HepG2 (cell line): ENCODE measurements around the gene SNUPN. TPM values are rescaled to one million over a fixed set of nuclear protein-coding genes. Genes with fewer than 3 reads are reported as not detected.

ENCODE experiments used
- AHDC1 ChIP-seq: sonication (generic); formaldehyde crosslinking; IDR thresholded peaks from 2 replicates; pipeline ENCODE4 v1.5.1; 2020; ENCODE audit warnings: mild to moderate bottlenecking, missing genetic modification reagents, borderline replicate concordance
- ATF6 ChIP-seq: sonication (generic); formaldehyde crosslinking; conservative IDR thresholded peaks from 2 replicates; pipeline ENCODE4 v1.4.0; 2020; ENCODE audit warnings: missing genetic modification reagents
- CCDC6 ChIP-seq: sonication (generic); formaldehyde crosslinking; IDR thresholded peaks from 2 replicates; pipeline ENCODE4 v1.8.1; 2022; ENCODE audit warnings: mild to moderate bottlenecking, missing genetic modification reagents, moderate library complexity
- CERS6 ChIP-seq: sonication (generic); formaldehyde crosslinking; IDR thresholded peaks from 2 replicates; pipeline ENCODE4 v1.5.0; 2020; ENCODE audit warnings: missing genetic modification reagents
- FOXK2 ChIP-seq: fragments of 450-650 bp; IDR thresholded peaks from 2 replicates; pipeline ENCODE4 v1.6.1; 2016
- GPBP1L1 ChIP-seq: sonication (generic); formaldehyde crosslinking; IDR thresholded peaks from 2 replicates; pipeline ENCODE4 v1.5.0; 2020; ENCODE audit warnings: mild to moderate bottlenecking, missing genetic modification reagents
- ISX ChIP-seq: sonication (generic); formaldehyde crosslinking; conservative IDR thresholded peaks from 2 replicates; pipeline ENCODE4 v1.5.0; 2020; ENCODE audit warnings: missing genetic modification reagents
- LCORL ChIP-seq, 2 experiments: fragments of 450-650 bp in 1 of 2; sonication (generic) in 1 of 2; formaldehyde crosslinking in 1 of 2; IDR thresholded peaks; 2 replicates each; pipeline versions ENCODE4 v1.5.0 to v1.6.1; 2017 to 2020; ENCODE audit warnings: antibody characterized with exemption in 1 of 2, missing genetic modification reagents in 1 of 2
- REL ChIP-seq: sonication (generic); formaldehyde crosslinking; conservative IDR thresholded peaks from 2 replicates; pipeline ENCODE4 v1.8.0; 2022; ENCODE audit warnings: mild to moderate bottlenecking, missing genetic modification reagents, moderate library complexity
- SOX6 ChIP-seq, 2 experiments: fragments of 450-650 bp in 1 of 2; sonication (generic) in 1 of 2; formaldehyde crosslinking in 1 of 2; IDR thresholded peaks; 2 replicates each; pipeline versions ENCODE4 v1.4.0 to v1.6.1; 2017 to 2020; ENCODE audit warnings: antibody characterized with exemption in 1 of 2, mild to moderate bottlenecking in 1 of 2, missing genetic modification reagents in 1 of 2
- ZNF367 ChIP-seq: sonication (generic); formaldehyde crosslinking; IDR thresholded peaks from 2 replicates; pipeline ENCODE4 v1.4.0; 2020; ENCODE audit warnings: missing genetic modification reagents, borderline replicate concordance
- ZNF484 ChIP-seq: sonication (generic); formaldehyde crosslinking; IDR thresholded peaks from 2 replicates; pipeline ENCODE4 v1.5.1; 2020; ENCODE audit warnings: mild to moderate bottlenecking, low read depth, missing genetic modification reagents, borderline replicate concordance
- polyA plus RNA-seq, 8 experiments: library from polyadenylated mRNA; depleted of rRNA in 3 of 8; stranded (reverse) in 7 of 8; unstranded in 1 of 8; fragments of >200 nt; fragmentation: Illumina TruSeq in 4 of 8; extraction: Trizol in 4 of 8; gene quantifications; 2 replicates each; pipeline versions ENCODE4 v1.2.1 to v1.2.3, GENCODE V29; 2011 to 2016; ENCODE audit warnings: low read depth in 4 of 8, missing spikeins in 1 of 8, mixed read lengths in 1 of 8; ENCODE audit not compliant: insufficient read depth in 1 of 8
- total RNA-seq, 5 experiments: library from RNA; depleted of rRNA; stranded (reverse); fragments of >200 nt; fragmentation: Illumina TruSeq; extraction: Trizol; gene quantifications; 2 replicates each; pipeline ENCODE4 v1.2.3, GENCODE V29; 2016; ENCODE audit warnings: low read depth in 1 of 5
- TF ChIP-seq, protein P1 (sequence below): sonication (generic); formaldehyde crosslinking; IDR thresholded peaks from 2 replicates; pipeline ENCODE4 v1.8.0; 2022; ENCODE audit warnings: missing genetic modification reagents, mild to moderate bottlenecking, moderate library complexity, borderline replicate concordance
- TF ChIP-seq, protein P2 (sequence below): IDR thresholded peaks from 2 replicates; pipeline ENCODE4 v1.6.1; 2016; ENCODE audit warnings: low read depth, borderline replicate concordance

Gene SNUPN
- total and polyA plus RNA-seq, 2 of the 13 experiments (the other 11 are each of a cell fraction or from before 2014, with no cell fraction given): 9.0 to 16.4 TPM

DNA sequence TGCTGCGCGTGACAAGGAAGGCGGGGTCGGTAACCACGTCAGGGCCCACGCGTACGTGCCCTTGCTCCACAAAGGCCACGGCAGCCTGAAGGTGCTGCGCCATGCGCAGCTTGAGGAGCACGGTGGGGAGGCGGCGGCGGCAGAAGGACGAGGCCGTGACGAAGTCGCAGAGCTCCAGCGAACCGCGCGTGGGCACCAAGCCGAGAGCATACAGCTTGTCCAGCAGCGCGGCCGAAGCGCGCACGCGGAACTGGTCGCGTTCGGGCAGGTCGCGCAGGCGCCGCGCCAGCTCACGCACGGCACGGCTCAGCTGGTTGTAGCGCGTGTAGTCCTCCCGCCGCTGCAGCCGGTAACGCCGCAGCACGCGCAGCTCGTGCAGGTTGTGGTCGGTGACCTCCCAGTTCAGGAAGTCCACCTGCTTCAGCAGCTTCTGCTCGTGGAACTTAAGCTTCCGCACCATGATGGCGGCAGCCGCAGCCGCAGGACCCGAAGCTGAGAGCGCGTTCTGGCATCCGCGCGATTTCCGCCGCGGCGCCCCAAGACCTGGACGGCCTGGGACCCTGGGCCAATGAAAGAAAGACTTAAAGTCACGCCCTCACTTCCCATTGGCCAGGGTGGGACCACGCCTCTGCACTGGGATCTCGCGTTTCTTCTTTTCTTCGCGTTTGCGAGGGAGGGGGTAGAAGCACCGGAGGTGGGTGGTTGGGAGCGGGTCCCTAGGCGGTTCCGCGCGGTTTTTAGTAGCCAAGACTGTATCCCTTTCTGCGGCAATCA is 14.4 kb upstream of the SNUPN start, which contains the start of gene IMP3 (continued):
- TF ChIP-seq ATF6 (CRISPR knock-in tag) (no peak), AHDC1 (CRISPR knock-in tag) (no peak), CCDC6 (CRISPR knock-in tag) (peak; percentile 91), ZNF367 (CRISPR knock-in tag) (peak; percentile 71; the same call in 1 of the 2 replicates), CERS6 (CRISPR knock-in tag) (no peak; the same call in 1 of the 2 replicates), LCORL (IDR thresholded peaks at IDR 0.05) (no peak), LCORL (CRISPR knock-in tag; IDR thresholded peaks at IDR 0.05) (peak; percentile 47), GPBP1L1 (no peak), FOXK2 (no peak), SOX6 (IDR thresholded peaks at IDR 0.05) (no peak), SOX6 (CRISPR knock-in tag; IDR thresholded peaks at IDR 0.05) (no peak), REL (CRISPR knock-in tag) (peak; percentile 66; the same call in 1 of the 2 replicates), ISX (CRISPR knock-in tag) (no peak; the same call in 1 of the 2 replicates), ZNF484 (CRISPR knock-in tag) (peak; percentile 81; the same call in 1 of the 2 replicates)
- TF ChIP-seq, protein P1, sequence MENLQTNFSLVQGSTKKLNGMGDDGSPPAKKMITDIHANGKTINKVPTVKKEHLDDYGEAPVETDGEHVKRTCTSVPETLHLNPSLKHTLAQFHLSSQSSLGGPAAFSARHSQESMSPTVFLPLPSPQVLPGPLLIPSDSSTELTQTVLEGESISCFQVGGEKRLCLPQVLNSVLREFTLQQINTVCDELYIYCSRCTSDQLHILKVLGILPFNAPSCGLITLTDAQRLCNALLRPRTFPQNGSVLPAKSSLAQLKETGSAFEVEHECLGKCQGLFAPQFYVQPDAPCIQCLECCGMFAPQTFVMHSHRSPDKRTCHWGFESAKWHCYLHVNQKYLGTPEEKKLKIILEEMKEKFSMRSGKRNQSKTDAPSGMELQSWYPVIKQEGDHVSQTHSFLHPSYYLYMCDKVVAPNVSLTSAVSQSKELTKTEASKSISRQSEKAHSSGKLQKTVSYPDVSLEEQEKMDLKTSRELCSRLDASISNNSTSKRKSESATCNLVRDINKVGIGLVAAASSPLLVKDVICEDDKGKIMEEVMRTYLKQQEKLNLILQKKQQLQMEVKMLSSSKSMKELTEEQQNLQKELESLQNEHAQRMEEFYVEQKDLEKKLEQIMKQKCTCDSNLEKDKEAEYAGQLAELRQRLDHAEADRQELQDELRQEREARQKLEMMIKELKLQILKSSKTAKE (CRISPR knock-in tag): no peak; the same call in 1 of the 2 replicates
- TF ChIP-seq, protein P2, sequence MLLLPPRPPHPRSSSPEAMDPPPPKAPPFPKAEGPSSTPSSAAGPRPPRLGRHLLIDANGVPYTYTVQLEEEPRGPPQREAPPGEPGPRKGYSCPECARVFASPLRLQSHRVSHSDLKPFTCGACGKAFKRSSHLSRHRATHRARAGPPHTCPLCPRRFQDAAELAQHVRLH (CRISPR knock-in tag): peak; percentile 10; the same call in 1 of the 2 replicates
